ENCODE results near the gene GAPVD1. TPM values are rescaled to one million over a fixed set of nuclear protein-coding genes. Genes with fewer than 3 reads are reported as not detected.

GAPVD1 gene
- total and polyA plus RNA-seq, 2 of the 13 experiments (the other 11 are each of a cell fraction or from before 2014, with no cell fraction given): 11.1 to 33.2 TPM

GRCh38 chr9:125261501-125262293 lies at the start of gene GAPVD1 (continued):
- no peak for TF ChIP-seq ATF7 (IDR thresholded peaks at IDR 0.05)
- TF ChIP-seq ATF7 (CRISPR knock-in tag; IDR thresholded peaks at IDR 0.05): no peak
- TF ChIP-seq ZNF317 (CRISPR knock-in tag; IDR thresholded peaks at IDR 0.05): peak; percentile 50
- TF ChIP-seq NRL (CRISPR knock-in tag; IDR thresholded peaks at IDR 0.05; ENCODE audit: borderline replicate concordance): peak; percentile 88
- TF ChIP-seq EED (CRISPR knock-in tag; IDR thresholded peaks at IDR 0.05): peak; percentile 70; the same call in 1 of the 2 replicates
- TF ChIP-seq GPBP1L1 (CRISPR knock-in tag; IDR thresholded peaks at IDR 0.05): no peak
- TF ChIP-seq RBM22 (optimal IDR thresholded peaks at IDR 0.05; ENCODE audit: low read length): no peak
- TF ChIP-seq, protein P1, sequence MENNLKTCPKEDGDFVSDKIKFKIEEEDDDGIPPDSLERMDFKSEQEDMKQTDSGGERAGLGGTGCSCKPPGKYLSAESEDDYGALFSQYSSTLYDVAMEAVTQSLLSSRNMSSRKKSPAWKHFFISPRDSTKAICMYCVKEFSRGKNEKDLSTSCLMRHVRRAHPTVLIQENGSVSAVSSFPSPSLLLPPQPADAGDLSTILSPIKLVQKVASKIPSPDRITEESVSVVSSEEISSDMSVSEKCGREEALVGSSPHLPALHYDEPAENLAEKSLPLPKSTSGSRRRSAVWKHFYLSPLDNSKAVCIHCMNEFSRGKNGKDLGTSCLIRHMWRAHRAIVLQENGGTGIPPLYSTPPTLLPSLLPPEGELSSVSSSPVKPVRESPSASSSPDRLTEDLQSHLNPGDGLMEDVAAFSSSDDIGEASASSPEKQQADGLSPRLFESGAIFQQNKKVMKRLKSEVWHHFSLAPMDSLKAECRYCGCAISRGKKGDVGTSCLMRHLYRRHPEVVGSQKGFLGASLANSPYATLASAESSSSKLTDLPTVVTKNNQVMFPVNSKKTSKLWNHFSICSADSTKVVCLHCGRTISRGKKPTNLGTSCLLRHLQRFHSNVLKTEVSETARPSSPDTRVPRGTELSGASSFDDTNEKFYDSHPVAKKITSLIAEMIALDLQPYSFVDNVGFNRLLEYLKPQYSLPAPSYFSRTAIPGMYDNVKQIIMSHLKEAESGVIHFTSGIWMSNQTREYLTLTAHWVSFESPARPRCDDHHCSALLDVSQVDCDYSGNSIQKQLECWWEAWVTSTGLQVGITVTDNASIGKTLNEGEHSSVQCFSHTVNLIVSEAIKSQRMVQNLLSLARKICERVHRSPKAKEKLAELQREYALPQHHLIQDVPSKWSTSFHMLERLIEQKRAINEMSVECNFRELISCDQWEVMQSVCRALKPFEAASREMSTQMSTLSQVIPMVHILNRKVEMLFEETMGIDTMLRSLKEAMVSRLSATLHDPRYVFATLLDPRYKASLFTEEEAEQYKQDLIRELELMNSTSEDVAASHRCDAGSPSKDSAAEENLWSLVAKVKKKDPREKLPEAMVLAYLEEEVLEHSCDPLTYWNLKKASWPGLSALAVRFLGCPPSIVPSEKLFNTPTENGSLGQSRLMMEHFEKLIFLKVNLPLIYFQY (CRISPR knock-in tag; IDR thresholded peaks at IDR 0.05; ENCODE audit: borderline replicate concordance): no peak
- TF ChIP-seq RFXAP (CRISPR knock-in tag; IDR thresholded peaks at IDR 0.05; ENCODE audit: borderline replicate concordance): peak; percentile 23; the same call in 1 of the 2 replicates
- TF ChIP-seq EEA1 (CRISPR knock-in tag; IDR thresholded peaks at IDR 0.05; ENCODE audit: borderline replicate concordance): peak; percentile 82
- no peak for TF ChIP-seq ZNF570 (CRISPR knock-in tag; IDR thresholded peaks at IDR 0.05; ENCODE audit: borderline replicate concordance)
- TF ChIP-seq TMF1 (CRISPR knock-in tag; IDR thresholded peaks at IDR 0.05; ENCODE audit: low read depth): no peak
- no peak for TF ChIP-seq ZBTB8A (CRISPR knock-in tag; IDR thresholded peaks at IDR 0.05; ENCODE audit: borderline replicate concordance, low read depth)
- TF ChIP-seq ZC3H13 (CRISPR knock-in tag; IDR thresholded peaks at IDR 0.05): no peak; the same call in 1 of the 2 replicates
- no peak for TF ChIP-seq ZNF576 (CRISPR knock-in tag; IDR thresholded peaks at IDR 0.05)
- TF ChIP-seq CSRNP2 (CRISPR knock-in tag; conservative IDR thresholded peaks at IDR 0.05; ENCODE audit: low read depth): no peak
- no peak for TF ChIP-seq POLR2AphosphoS2 (IDR thresholded peaks at IDR 0.05; ENCODE audit: low read depth, low read length)
- no peak; the same call in 1 of the 2 replicates for TF ChIP-seq BCL6 (CRISPR knock-in tag; IDR thresholded peaks at IDR 0.05)
- 0 out of 2 replicates have a peak, but pooled peaks have one; percentile 75 for TF ChIP-seq GTF3A (CRISPR knock-in tag; conservative IDR thresholded peaks at IDR 0.05)
- no peak for TF ChIP-seq ZNF660 (CRISPR knock-in tag; IDR thresholded peaks at IDR 0.05; ENCODE audit: borderline replicate concordance, low read depth)
- TF ChIP-seq ZNF768 (CRISPR knock-in tag; IDR thresholded peaks at IDR 0.05): peak; percentile 49; the same call in 1 of the 2 replicates
- no peak for TF ChIP-seq NBN (conservative IDR thresholded peaks at IDR 0.05)
- TF ChIP-seq TP53 (CRISPR knock-in tag; conservative IDR thresholded peaks at IDR 0.05): no peak
- TF ChIP-seq ZFP36 (IDR thresholded peaks at IDR 0.05; ENCODE audit: borderline replicate concordance, low read depth, low read length, partially characterized antibody): no peak
